WTC11 (cell line): ENCODE data around the gene GNAO1. TPM values are rescaled to one million over a fixed set of nuclear protein-coding genes. Genes with fewer than 3 reads are reported as not detected.

Experiments used
- ATAC-seq: fragments of 200-7000 bp; cut with Tn5 transposase; 2 replicates; pipeline ENCODE4 v1.10.0; 2021; ENCODE audit warnings: mild to moderate bottlenecking, moderate library complexity
- CTCF ChIA-PET: fragments of 300-600 bp; sonication (Branson Sonifier 250); formaldehyde crosslinking; loops from one replicate; lab custom pipeline; 2021; ENCODE audit warnings: antibody characterized with exemption; lab: Charles Lee
- POLR2A ChIA-PET: fragments of 350-600 bp; sonication (Branson Sonifier 250); formaldehyde crosslinking; loops from one replicate; lab custom pipeline; 2021; ENCODE audit warnings: antibody characterized with exemption; lab: Charles Lee
- DNase-seq: peaks from one replicate; pipeline ENCODE4 v3.0.0; 2021; ENCODE audit warnings: low spot score
- H3K27ac Mint-ChIP-seq: 2 replicates; pipeline ENCODE4 v1.8.0; 2021; ENCODE audit warnings: mixed read lengths
- H3K27me3 Mint-ChIP-seq: 2 replicates; pipeline ENCODE4 v1.8.0; 2021; ENCODE audit warnings: low read depth, mild to moderate bottlenecking, moderate library complexity, mixed read lengths
- H3K36me3 Mint-ChIP-seq: 2 replicates; pipeline ENCODE4 v1.8.0; 2021; ENCODE audit warnings: mixed read lengths
- H3K4me1 Mint-ChIP-seq: 2 replicates; pipeline ENCODE4 v1.8.0; 2022; ENCODE audit warnings: mixed read lengths
- H3K4me3 Mint-ChIP-seq: 2 replicates; pipeline ENCODE4 v1.8.0; 2021; ENCODE audit warnings: mild to moderate bottlenecking, moderate library complexity, mixed read lengths
- H3K9me3 Mint-ChIP-seq: 2 replicates; pipeline ENCODE4 v1.8.0; 2021; ENCODE audit warnings: mixed read lengths
- AR ChIP-seq: fragments of 250-450 bp; sonication (Bioruptor Pico); IDR thresholded peaks from 2 replicates; pipeline ENCODE4 v1.9.0; 2021; ENCODE audit warnings: mild to moderate bottlenecking
- GABPB1 ChIP-seq: sonication (generic); formaldehyde crosslinking; IDR thresholded peaks from 2 replicates; pipeline ENCODE4 v1.8.1; 2023; ENCODE audit warnings: mild to moderate bottlenecking, missing genetic modification reagents
- GRHL2 ChIP-seq: fragments of 250-450 bp; sonication (Bioruptor Pico); IDR thresholded peaks from 2 replicates; pipeline ENCODE4 v1.8.0; 2022; ENCODE audit warnings: mild to moderate bottlenecking, moderate library complexity; ENCODE audit not compliant: insufficient replicate concordance, severe bottlenecking
- JUN ChIP-seq: sonication (generic); formaldehyde crosslinking; IDR thresholded peaks from 2 replicates; pipeline ENCODE4 v1.8.0; 2023; ENCODE audit warnings: mild to moderate bottlenecking, missing genetic modification reagents
- NR1H2 ChIP-seq: sonication (generic); formaldehyde crosslinking; IDR thresholded peaks from 2 replicates; pipeline ENCODE4 v1.9.0; 2021; ENCODE audit warnings: mild to moderate bottlenecking, moderate library complexity, missing genetic modification reagents
- SOX15 ChIP-seq: fragments of 250-450 bp; sonication (Bioruptor Pico); IDR thresholded peaks from 2 replicates; pipeline ENCODE4 v1.9.0; 2021; ENCODE audit warnings: mild to moderate bottlenecking
- TEAD4 ChIP-seq: sonication (generic); formaldehyde crosslinking; IDR thresholded peaks from 2 replicates; pipeline ENCODE4 v1.8.0; 2022; ENCODE audit warnings: mild to moderate bottlenecking, missing genetic modification reagents
- TP53 ChIP-seq: sonication (generic); formaldehyde crosslinking; IDR thresholded peaks from 2 replicates; pipeline ENCODE4 v1.8.1; 2023; ENCODE audit warnings: mild to moderate bottlenecking, missing genetic modification reagents
- USF2 ChIP-seq: sonication (generic); formaldehyde crosslinking; IDR thresholded peaks from 2 replicates; pipeline ENCODE4 v1.8.1; 2023; ENCODE audit warnings: mild to moderate bottlenecking, missing genetic modification reagents, moderate library complexity
- ZMAT4 ChIP-seq: fragments of 250-450 bp; sonication (Bioruptor Pico); IDR thresholded peaks from 2 replicates; pipeline ENCODE4 v1.9.0; 2021; ENCODE audit warnings: mild to moderate bottlenecking
- ZNF281 ChIP-seq: sonication (generic); formaldehyde crosslinking; IDR thresholded peaks from 2 replicates; pipeline ENCODE4 v1.8.0; 2023; ENCODE audit warnings: mild to moderate bottlenecking, missing genetic modification reagents
- ZNF317 ChIP-seq: sonication (generic); formaldehyde crosslinking; IDR thresholded peaks from 2 replicates; pipeline ENCODE4 v1.8.1; 2023; ENCODE audit warnings: low read depth, mild to moderate bottlenecking, moderate library complexity, missing genetic modification reagents, borderline replicate concordance
- ZNF512 ChIP-seq: sonication (generic); formaldehyde crosslinking; IDR thresholded peaks from 2 replicates; pipeline ENCODE4 v1.8.1; 2022; ENCODE audit warnings: missing genetic modification reagents, borderline replicate concordance
- total RNA-seq: library from RNA; stranded (reverse); gene quantifications from 3 replicates; pipeline ENCODE4 v1.2.3, GENCODE V29; 2021
- TF ChIP-seq, protein P1 (sequence below): sonication (generic); formaldehyde crosslinking; IDR thresholded peaks from 2 replicates; pipeline ENCODE4 v1.8.0; 2022; ENCODE audit warnings: mild to moderate bottlenecking, missing genetic modification reagents
- TF ChIP-seq, protein P2 (sequence below): sonication (generic); formaldehyde crosslinking; IDR thresholded peaks from 2 replicates; pipeline ENCODE4 v1.8.1; 2023; ENCODE audit warnings: mild to moderate bottlenecking, moderate library complexity, missing genetic modification reagents

The GNAO1 gene
- total RNA-seq, 1 experiment from 2014 or later: 30.6 TPM

DNA sequence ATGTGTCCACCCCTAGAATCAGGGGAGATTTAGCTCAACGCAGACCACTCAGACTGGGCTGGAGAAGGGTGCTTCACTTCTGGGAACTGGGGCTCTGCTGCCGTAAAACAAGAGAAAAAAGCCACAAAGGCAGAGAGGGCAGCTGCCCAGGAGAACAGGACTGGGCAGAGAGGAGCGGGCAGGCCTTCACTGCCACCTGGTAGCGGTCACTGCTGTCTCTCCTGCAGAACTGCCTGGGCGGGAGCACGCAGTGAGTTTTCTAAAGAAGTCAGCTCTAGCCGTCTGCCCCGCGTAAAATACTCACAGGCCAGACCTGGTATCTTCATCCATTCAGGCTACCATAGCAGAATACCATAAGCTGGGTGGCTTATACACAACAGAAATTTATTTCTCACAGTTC, 130.3 kb downstream of the GNAO1 start:
- CTCF ChIA-PET: interaction anchor here (3.5 kb wide), 1 partner anchor 11 kb away, joined by 8 read pairs; no protein-coding TSS in a partner anchor
- Mint-ChIP-seq H3K27ac (no peak overlapping the region), H3K4me3 (no peak overlapping the region)
- TF ChIP-seq ZNF512 (CRISPR knock-in tag) (no peak), GABPB1 (CRISPR knock-in tag) (no peak), AR (CRISPR knock-in tag) (no peak), GRHL2 (CRISPR knock-in tag) (no peak), TP53 (no peak), ZNF281 (CRISPR knock-in tag) (no peak), ZMAT4 (CRISPR knock-in tag) (no peak), ZNF317 (CRISPR knock-in tag) (no peak), JUN (CRISPR knock-in tag) (no peak), SOX15 (CRISPR knock-in tag) (no peak), TEAD4 (CRISPR knock-in tag) (no peak), NR1H2 (no peak), USF2 (CRISPR knock-in tag) (no peak)
- TF ChIP-seq, protein P1, sequence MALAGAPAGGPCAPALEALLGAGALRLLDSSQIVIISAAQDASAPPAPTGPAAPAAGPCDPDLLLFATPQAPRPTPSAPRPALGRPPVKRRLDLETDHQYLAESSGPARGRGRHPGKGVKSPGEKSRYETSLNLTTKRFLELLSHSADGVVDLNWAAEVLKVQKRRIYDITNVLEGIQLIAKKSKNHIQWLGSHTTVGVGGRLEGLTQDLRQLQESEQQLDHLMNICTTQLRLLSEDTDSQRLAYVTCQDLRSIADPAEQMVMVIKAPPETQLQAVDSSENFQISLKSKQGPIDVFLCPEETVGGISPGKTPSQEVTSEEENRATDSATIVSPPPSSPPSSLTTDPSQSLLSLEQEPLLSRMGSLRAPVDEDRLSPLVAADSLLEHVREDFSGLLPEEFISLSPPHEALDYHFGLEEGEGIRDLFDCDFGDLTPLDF (CRISPR knock-in tag): no peak
- TF ChIP-seq, protein P2, sequence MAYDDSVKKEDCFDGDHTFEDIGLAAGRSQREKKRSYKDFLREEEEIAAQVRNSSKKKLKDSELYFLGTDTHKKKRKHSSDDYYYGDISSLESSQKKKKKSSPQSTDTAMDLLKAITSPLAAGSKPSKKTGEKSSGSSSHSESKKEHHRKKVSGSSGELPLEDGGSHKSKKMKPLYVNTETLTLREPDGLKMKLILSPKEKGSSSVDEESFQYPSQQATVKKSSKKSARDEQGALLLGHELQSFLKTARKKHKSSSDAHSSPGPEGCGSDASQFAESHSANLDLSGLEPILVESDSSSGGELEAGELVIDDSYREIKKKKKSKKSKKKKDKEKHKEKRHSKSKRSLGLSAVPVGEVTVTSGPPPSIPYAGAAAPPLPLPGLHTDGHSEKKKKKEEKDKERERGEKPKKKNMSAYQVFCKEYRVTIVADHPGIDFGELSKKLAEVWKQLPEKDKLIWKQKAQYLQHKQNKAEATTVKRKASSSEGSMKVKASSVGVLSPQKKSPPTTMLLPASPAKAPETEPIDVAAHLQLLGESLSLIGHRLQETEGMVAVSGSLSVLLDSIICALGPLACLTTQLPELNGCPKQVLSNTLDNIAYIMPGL (CRISPR knock-in tag): no peak
- TF ChIP-seq, all 79 proteins: peak for 0
- Mint-ChIP-seq H3K36me3 (no peaks in the 10 kb centered on the region), H3K9me3 (no peaks in the 10 kb centered on the region), H3K4me1 (peaks cover 5% of the 10 kb centered on the region), H3K27me3 (peaks cover 9% of the 10 kb centered on the region)
- ATAC-seq (no peak), DNase-seq (no peak)
- POLR2A ChIA-PET: no interaction called here
